Right forelimb (tissue), 1 donor: ENCODE data around the gene SOX8.

Source experiments
- DNase-seq: peaks from one replicate; pipeline ENCODE4 v3.0.0-alpha.2; 2018

The SOX8 gene

DNA sequence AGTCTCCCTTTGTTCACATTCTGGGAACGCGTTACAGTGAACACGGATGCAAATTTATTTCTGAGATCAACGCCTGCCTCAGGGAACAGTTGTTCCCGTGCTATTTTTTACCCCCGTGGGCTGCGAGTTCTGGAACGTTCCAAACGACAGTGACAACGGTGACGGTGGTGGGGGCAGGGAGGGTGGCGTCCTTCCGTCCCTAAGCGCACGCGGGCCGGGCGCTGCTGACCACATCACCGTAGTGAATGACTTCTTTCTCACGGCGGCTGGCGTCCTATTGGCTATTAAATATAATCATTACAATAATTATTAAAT lies 45.9 kb downstream of the SOX8 start:
- no peak for DNase-seq

- DNase-seq = no peak
These were observed 46.5 kb downstream of the SOX8 start for GRCh38 chr16:1028056-1028455.

GRCh38 chr16:1028524-1029258 lies 47.1 kb downstream of the SOX8 start:
- DNase-seq = no peak

DNA sequence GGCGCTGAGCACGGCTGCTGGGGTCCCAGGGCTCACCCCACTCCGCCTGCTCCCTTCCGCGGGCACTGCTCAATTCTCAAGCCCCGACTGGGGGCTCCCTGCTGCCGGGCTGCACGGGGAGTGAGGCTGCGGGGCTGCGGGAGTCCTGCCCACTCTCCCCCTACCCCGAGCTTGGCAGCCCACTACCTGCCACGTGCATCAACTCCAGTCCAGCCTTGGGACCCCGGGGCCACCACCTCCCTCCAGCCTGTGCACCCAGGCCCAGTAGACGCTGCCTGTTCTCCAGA lies 47.6 kb downstream of the SOX8 start:
- DNase-seq = no peak

- no peak for DNase-seq
These were observed 48.9 kb downstream of the SOX8 start for GRCh38 chr16:1030473-1030901.

DNA sequence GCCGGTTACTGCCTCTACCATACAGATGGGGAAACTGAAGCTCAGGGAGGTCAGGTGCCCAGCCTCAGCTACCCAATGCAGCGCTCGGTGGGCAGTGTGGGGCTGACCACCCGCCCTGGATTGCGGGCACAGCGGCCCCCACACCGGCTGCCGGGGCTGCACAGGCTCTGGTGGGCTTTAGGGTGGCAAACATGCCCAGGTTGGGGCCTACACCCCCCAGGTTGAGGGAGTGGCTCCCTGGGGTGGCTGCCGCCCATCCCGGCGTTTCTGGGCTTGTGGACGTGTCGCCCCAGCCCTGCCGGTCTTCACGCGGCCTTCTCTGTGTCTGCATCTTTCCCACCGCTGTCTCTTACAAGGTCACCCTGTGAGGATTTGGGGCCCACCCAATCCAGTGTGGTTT lies 50.1 kb downstream of the SOX8 start:
- no peak for DNase-seq

DNA sequence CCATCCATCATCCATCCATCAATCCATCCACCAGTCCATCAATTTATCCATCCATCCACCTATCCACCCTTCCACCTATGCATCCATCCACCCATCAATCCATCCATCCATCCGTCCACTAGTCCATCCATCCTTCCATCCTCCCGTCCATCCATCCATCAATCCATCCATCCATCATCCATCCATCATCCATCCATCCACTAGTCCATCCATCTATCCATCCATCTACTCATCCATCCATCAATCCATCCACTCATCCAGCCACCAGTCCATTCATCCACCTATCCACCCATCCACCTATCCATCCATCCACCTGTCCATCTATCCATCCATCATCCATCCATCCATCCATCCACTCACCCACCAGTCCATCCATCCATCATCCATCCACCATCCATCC lies 51.0 kb downstream of the SOX8 start:
- no peak for DNase-seq

GRCh38 chr16:1033128-1033679 lies 51.6 kb downstream of the SOX8 start:
- no peak for DNase-seq

- DNase-seq = no peak
These were observed 52.9 kb downstream of the SOX8 start for GRCh38 chr16:1034230-1035065.

DNA sequence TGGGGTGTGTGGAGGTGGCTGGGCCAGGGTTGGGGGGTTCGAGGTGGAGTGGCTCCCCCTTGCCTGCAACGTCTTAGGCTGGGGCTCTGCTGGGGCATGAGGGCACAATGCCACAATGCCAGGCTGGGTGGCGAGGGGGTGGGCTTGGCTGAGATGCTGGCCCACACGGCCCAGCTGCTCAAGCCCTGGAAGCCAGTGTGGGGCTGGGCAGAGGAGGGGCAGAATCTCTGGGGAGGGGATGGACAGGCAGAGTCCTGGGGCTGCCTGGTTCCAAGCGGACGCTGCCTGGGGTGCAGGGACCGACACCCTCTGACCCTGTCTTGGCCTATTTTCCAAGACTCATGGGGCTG lies 53.5 kb downstream of the SOX8 start:
- no peak for DNase-seq

GRCh38 chr16:1036166-1036565 lies 54.6 kb downstream of the SOX8 start:
- DNase-seq = no peak
